IMR-90 (cell line): Measurements from ENCODE around the gene STX8. TPM values are rescaled to one million over a fixed set of nuclear protein-coding genes. Genes with fewer than 3 reads are reported as not detected.

Experiments
- ATAC-seq: fragments of 200-7000 bp; cut with Tn5 transposase; 2 replicates; pipeline ENCODE4 v1.9.1; 2020; ENCODE audit warnings: low read depth, mild to moderate bottlenecking, moderate library complexity
- BruUV-seq: library from RNA; stranded (reverse); fragments of 400-500 nt; replicated peaks from 2 replicates; lab custom pipeline; 2021; lab: Mats Ljungman, UMichigan
- CTCF ChIA-PET: fragments of 300-600 bp; formaldehyde crosslinking; extraction: SDS; loops from one replicate; lab custom pipeline; 2021; ENCODE audit warnings: antibody characterized with exemption; lab: Yijun Ruan, JAX
- POLR2A ChIA-PET: fragments of 300-600 bp; sonication (Branson Sonifier 250); formaldehyde crosslinking; loops from one replicate; lab custom pipeline; 2022; ENCODE audit warnings: antibody characterized with exemption; ENCODE audit not compliant: unreplicated experiment; lab: Charles Lee
- DNase-seq: peaks from one replicate; pipeline ENCODE4 v3.0.0; 2013
- H2AFZ ChIP-seq: replicated peaks from 2 replicates; pipeline ENCODE3; 2013; ENCODE audit warnings: low read length, mild to moderate bottlenecking; ENCODE audit not compliant: poor library complexity
- H2AK5ac ChIP-seq: 2 replicates; pipeline ENCODE4 v1.6.1; 2013; ENCODE audit warnings: low read depth, low read length, inconsistent platforms
- H2AK9ac ChIP-seq: replicated peaks from 2 replicates; pipeline ENCODE3; 2013; ENCODE audit warnings: mild to moderate bottlenecking, low read depth, low read length, moderate library complexity; ENCODE audit not compliant: poor library complexity
- H2BK120ac ChIP-seq: 2 replicates; pipeline ENCODE4 v1.6.1; 2013; ENCODE audit warnings: low read depth, low read length, inconsistent platforms
- H2BK15ac ChIP-seq: 3 replicates; pipeline ENCODE4 v1.6.1; 2013; ENCODE audit warnings: low read depth, low read length, inconsistent platforms
- H2BK20ac ChIP-seq: 2 replicates; pipeline ENCODE4 v1.6.1; 2013; ENCODE audit warnings: low read depth, mild to moderate bottlenecking, inconsistent platforms, low read length, moderate library complexity
- H2BK5ac ChIP-seq: 2 replicates; pipeline ENCODE4 v1.6.1; 2013; ENCODE audit warnings: mild to moderate bottlenecking, low read depth, low read length, inconsistent platforms; ENCODE audit not compliant: poor library complexity, severe bottlenecking
- H3K14ac ChIP-seq: replicated peaks from 2 replicates; pipeline ENCODE4 v1.6.1; 2013; ENCODE audit warnings: low read depth, low read length, inconsistent platforms
- H3K18ac ChIP-seq: 2 replicates; pipeline ENCODE4 v1.6.1; 2013; ENCODE audit warnings: low read depth, low read length, control low read depth
- H3K23ac ChIP-seq: 2 replicates; pipeline ENCODE4 v1.6.1; 2013; ENCODE audit warnings: low read depth, low read length, inconsistent platforms
- H3K27ac ChIP-seq: 2 replicates; pipeline ENCODE4 v1.5.1; 2013; ENCODE audit warnings: mild to moderate bottlenecking, control low read depth, low read length; ENCODE audit not compliant: insufficient read depth
- H3K27me3 ChIP-seq: 2 replicates; pipeline ENCODE4 v1.6.1; 2013; ENCODE audit warnings: low read length; ENCODE audit not compliant: control insufficient read depth, insufficient read depth
- H3K36me3 ChIP-seq: 2 replicates; pipeline ENCODE4 v1.6.1; 2013; ENCODE audit warnings: low read length, mixed read lengths; ENCODE audit not compliant: control insufficient read depth, insufficient read depth
- H3K4ac ChIP-seq: 2 replicates; pipeline ENCODE4 v1.6.1; 2013; ENCODE audit warnings: low read depth, low read length, inconsistent platforms
- H3K4me1 ChIP-seq: 2 replicates; pipeline ENCODE4 v1.6.1; 2013; ENCODE audit warnings: low read length, mixed read lengths; ENCODE audit not compliant: control insufficient read depth, insufficient read depth
- H3K4me2 ChIP-seq: 2 replicates; pipeline ENCODE4 v1.6.1; 2013; ENCODE audit warnings: low read depth, mild to moderate bottlenecking, control low read depth, low read length, moderate library complexity
- H3K4me3 ChIP-seq: 2 replicates; pipeline ENCODE4 v1.5.1; 2013; ENCODE audit warnings: low read depth, mild to moderate bottlenecking, control low read depth, low read length, moderate library complexity; ENCODE audit not compliant: insufficient read depth
- H3K56ac ChIP-seq: 2 replicates; pipeline ENCODE4 v1.6.1; 2013; ENCODE audit warnings: low read length, inconsistent platforms; ENCODE audit not compliant: insufficient read depth; ENCODE audit errors: extremely low read depth
- H3K79me1 ChIP-seq, 2 experiments: 2 replicates each; pipeline ENCODE4 v1.6.1; 2013; ENCODE audit warnings: low read length in 2 of 2, inconsistent platforms in 1 of 2, low read depth in 1 of 2
- H3K9ac ChIP-seq: 2 replicates; pipeline ENCODE4 v1.6.1; 2013; ENCODE audit warnings: low read depth, low read length, control low read depth
- H3K9me1 ChIP-seq: 2 replicates; pipeline ENCODE4 v1.6.1; 2013; ENCODE audit warnings: low read length, inconsistent platforms; ENCODE audit not compliant: insufficient read depth
- H3K9me3 ChIP-seq: 2 replicates; pipeline ENCODE4 v1.6.1; 2013; ENCODE audit warnings: low read length; ENCODE audit not compliant: control insufficient read depth, insufficient read depth
- H4K20me1 ChIP-seq: 2 replicates; pipeline ENCODE4 v1.6.1; 2013; ENCODE audit warnings: low read length, inconsistent platforms; ENCODE audit not compliant: insufficient read depth
- H4K5ac ChIP-seq: 2 replicates; pipeline ENCODE4 v1.6.1; 2013; ENCODE audit warnings: mild to moderate bottlenecking, low read depth, low read length, control low read depth
- H4K8ac ChIP-seq, 2 experiments: 2 replicates each; pipeline ENCODE4 v1.6.1; 2013; ENCODE audit warnings: low read depth in 2 of 2, low read length in 2 of 2, control low read depth in 1 of 2, inconsistent platforms in 1 of 2
- H4K91ac ChIP-seq: 2 replicates; pipeline ENCODE4 v1.6.1; 2013; ENCODE audit warnings: low read depth, low read length, inconsistent platforms; ENCODE audit not compliant: insufficient read depth
- CHD1 ChIP-seq: IDR thresholded peaks from 2 replicates; pipeline ENCODE4 v1.6.1; 2012; ENCODE audit warnings: low read depth, low read length, improper control_type of control experiment
- CTCF ChIP-seq: conservative IDR thresholded peaks from 2 replicates; pipeline ENCODE4 v1.5.1; 2012; ENCODE audit warnings: mild to moderate bottlenecking, low read depth, low read length, improper control_type of control experiment
- FOS ChIP-seq: fragments of 150-350 bp; IDR thresholded peaks from 2 replicates; pipeline ENCODE4 v1.6.1; 2016; ENCODE audit warnings: low read depth, low read length
- MAFK ChIP-seq: IDR thresholded peaks from 2 replicates; pipeline ENCODE4 v1.6.1; 2012; ENCODE audit warnings: low read depth, low read length, improper control_type of control experiment
- MAZ ChIP-seq: IDR thresholded peaks from 2 replicates; pipeline ENCODE4 v1.6.1; 2012; ENCODE audit warnings: low read depth, mild to moderate bottlenecking, low read length, improper control_type of control experiment, moderate library complexity, borderline replicate concordance
- MXI1 ChIP-seq: IDR thresholded peaks from 2 replicates; pipeline ENCODE4 v1.6.1; 2012; ENCODE audit warnings: low read depth, mild to moderate bottlenecking, low read length, moderate library complexity, borderline replicate concordance
- POLR2A ChIP-seq: IDR thresholded peaks from 2 replicates; pipeline ENCODE4 v1.6.1; 2012; ENCODE audit warnings: mild to moderate bottlenecking, low read depth, low read length
- RAD21 ChIP-seq: IDR thresholded peaks from 2 replicates; pipeline ENCODE4 v1.6.1; 2012; ENCODE audit warnings: low read length, improper control_type of control experiment
- RCOR1 ChIP-seq: IDR thresholded peaks from 2 replicates; pipeline ENCODE4 v1.6.1; 2012; ENCODE audit warnings: mild to moderate bottlenecking, low read length, improper control_type of control experiment; ENCODE audit not compliant: insufficient replicate concordance
- WGBS, 2 experiments: methylation state at CpG; one replicate each; pipeline versions ENCODE4 v1.1.5 to v1.1.7; 2013; ENCODE audit warnings: missing lambda C conversion rate in 2 of 2; ENCODE audit not compliant: insufficient read length in 1 of 2; ENCODE audit errors: extremely low coverage in 2 of 2; 5-methylcytosine and 5-hydroxymethylcytosine counted together
- dilution Hi-C: fragments of 300-500 bp; cut with HindIII; formaldehyde crosslinking; loops from one replicate; pipeline ENCODE4 v1.14.3; 2018; ENCODE audit warnings: low sequenced_read_pairs; ENCODE audit not compliant: unreplicated experiment
- in situ Hi-C: fragments of 300-500 bp; cut with MboI; formaldehyde crosslinking; loops from 3 replicates; pipeline ENCODE4 v1.14.3; 2019; ENCODE audit warnings: low sequenced_read_pairs, inconsistent platforms, mixed read lengths
- intact Hi-C: fragments of 100-400 bp; cut with micrococcal nuclease; formaldehyde crosslinking; loops from 2 replicates; pipeline ENCODE4 v1.10.0; 2022
- polyA plus RNA-seq, 3 experiments: library from polyadenylated mRNA; depleted of rRNA; stranded (reverse); fragments of >200 nt; gene quantifications; 2 replicates each; pipeline ENCODE4 v1.2.3, GENCODE V29; 2012; ENCODE audit warnings: low replicate concordance in 1 of 3
- total RNA-seq: library from RNA; depleted of rRNA; stranded (reverse); fragments of >200 nt; gene quantifications from 2 replicates; pipeline ENCODE4 v1.2.3, GENCODE V29; 2012
- TF ChIP-seq, protein P1 (sequence below): fragments of 150-350 bp; IDR thresholded peaks from 2 replicates; pipeline ENCODE4 v1.6.1; 2017; ENCODE audit warnings: mild to moderate bottlenecking, antibody characterized with exemption, low read length, low read depth
- TF ChIP-seq, protein P2 (sequence below): fragments of 150-350 bp; IDR thresholded peaks from 2 replicates; pipeline ENCODE4 v1.6.1; 2016; ENCODE audit warnings: low read depth, mild to moderate bottlenecking, low read length, moderate library complexity, borderline replicate concordance

STX8 gene
- total and polyA plus RNA-seq, 2 of the 4 experiments (the other 2 are of a cell fraction) = 26.5 to 47.0 TPM

GRCh38 chr17:9231449-9232154 is 344.0 kb downstream of the STX8 start:
- Histone ChIP-seq H3K27me3 (no peaks in the 10 kb centered on the region; the same call in 1 of the 2 replicates), H3K56ac (no peak overlapping the region), H4K20me1 (no peaks in the 10 kb centered on the region), H3K14ac (no peak overlapping the region), H3K36me3 (no peaks in the 10 kb centered on the region), H3K9ac (no peak overlapping the region), H3K9me1 (no peaks in the 10 kb centered on the region), H2BK15ac (no peak overlapping the region), H3K4me2 (no peak overlapping the region), H2AK9ac (no peak overlapping the region), H3K79me1 (no peaks in the 10 kb centered on the region), H3K4me3 (no peak overlapping the region), H2BK120ac (no peak overlapping the region), H2AK5ac (no peak overlapping the region), H3K18ac (no peak overlapping the region), H2AFZ (no peak overlapping the region), H3K4ac (no peak overlapping the region), H4K91ac (no peak overlapping the region), H3K9me3 (no peaks in the 10 kb centered on the region), H2BK5ac (no peak overlapping the region), H3K4me1 (peaks cover 8% of the 10 kb centered on the region; the same call in 1 of the 2 replicates), H3K27ac (no peak overlapping the region), H4K5ac (no peak overlapping the region), H2BK20ac (no peak overlapping the region), H4K8ac (no peak overlapping the region), H3K23ac (no peak overlapping the region)
- TF ChIP-seq RCOR1 (no peak), MAFK (no peak), RAD21 (no peak), CHD1 (no peak), MXI1 (no peak), MAZ (no peak), CTCF (no peak), POLR2A (no peak), FOS (no peak)
- TF ChIP-seq, protein P1, sequence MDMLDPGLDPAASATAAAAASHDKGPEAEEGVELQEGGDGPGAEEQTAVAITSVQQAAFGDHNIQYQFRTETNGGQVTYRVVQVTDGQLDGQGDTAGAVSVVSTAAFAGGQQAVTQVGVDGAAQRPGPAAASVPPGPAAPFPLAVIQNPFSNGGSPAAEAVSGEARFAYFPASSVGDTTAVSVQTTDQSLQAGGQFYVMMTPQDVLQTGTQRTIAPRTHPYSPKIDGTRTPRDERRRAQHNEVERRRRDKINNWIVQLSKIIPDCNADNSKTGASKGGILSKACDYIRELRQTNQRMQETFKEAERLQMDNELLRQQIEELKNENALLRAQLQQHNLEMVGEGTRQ = no peak
- TF ChIP-seq, protein P2, sequence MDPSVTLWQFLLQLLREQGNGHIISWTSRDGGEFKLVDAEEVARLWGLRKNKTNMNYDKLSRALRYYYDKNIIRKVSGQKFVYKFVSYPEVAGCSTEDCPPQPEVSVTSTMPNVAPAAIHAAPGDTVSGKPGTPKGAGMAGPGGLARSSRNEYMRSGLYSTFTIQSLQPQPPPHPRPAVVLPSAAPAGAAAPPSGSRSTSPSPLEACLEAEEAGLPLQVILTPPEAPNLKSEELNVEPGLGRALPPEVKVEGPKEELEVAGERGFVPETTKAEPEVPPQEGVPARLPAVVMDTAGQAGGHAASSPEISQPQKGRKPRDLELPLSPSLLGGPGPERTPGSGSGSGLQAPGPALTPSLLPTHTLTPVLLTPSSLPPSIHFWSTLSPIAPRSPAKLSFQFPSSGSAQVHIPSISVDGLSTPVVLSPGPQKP = no peak
- BruUV-seq = no TSS peak
- in situ Hi-C loops (no loop called here), intact Hi-C loops (no loop called here), dilution Hi-C loops (no loop called here)
- WGBS, 2 experiments = 20% methylated on average over 1 of the region's 23 CpGs; no CpG with 5 or more reads in 1 of the 2 experiments
- ATAC-seq (no peak), DNase-seq (no peak)
- ChIA-PET POLR2A (no interaction called here), CTCF (interaction anchor here (0.6 kb wide), 1 partner anchor 153 kb away, joined by 4 read pairs; no protein-coding TSS in a partner anchor)
